GM12878 (cell line): ENCODE measurements around the gene NOTCH1. TPM values are rescaled to one million over a fixed set of nuclear protein-coding genes. Genes with fewer than 3 reads are reported as not detected.
A peak's percentile ranks its signal among the peaks of the same experiment; 100 is the strongest.

Source experiments
- BACH1 ChIP-seq: fragments of 450-650 bp; IDR thresholded peaks from 2 replicates; pipeline ENCODE4 v1.6.1; 2017; ENCODE audit warnings: mild to moderate bottlenecking, borderline replicate concordance
- BHLHE40 ChIP-seq, 2 experiments: fragments of 450-650 bp in 1 of 2; IDR thresholded peaks; 2 replicates each; pipeline ENCODE4 v1.6.1; 2011 to 2017; ENCODE audit warnings: low read depth in 2 of 2, borderline replicate concordance in 1 of 2, improper control_type of control experiment in 1 of 2, low read length in 1 of 2, mild to moderate bottlenecking in 1 of 2
- ETV6 ChIP-seq, 2 experiments: fragments of 450-650 bp in 1 of 2; IDR thresholded peaks in 1 of 2; conservative IDR thresholded peaks in 1 of 2; 2 replicates each; pipeline ENCODE4 v1.6.1; 2014; ENCODE audit warnings: antibody characterized with exemption in 1 of 2, borderline replicate concordance in 1 of 2, low read depth in 1 of 2, mild to moderate bottlenecking in 1 of 2, moderate library complexity in 1 of 2
- HCFC1 ChIP-seq: fragments of 150-350 bp; IDR thresholded peaks from 2 replicates; pipeline ENCODE4 v1.6.1; 2014; ENCODE audit warnings: low read length
- IRF5 ChIP-seq: fragments of 450-650 bp; IDR thresholded peaks from 2 replicates; pipeline ENCODE4 v1.6.1; 2017; ENCODE audit warnings: borderline replicate concordance
- KAT2A ChIP-seq: conservative IDR thresholded peaks from 2 replicates; pipeline ENCODE4 v1.6.1; 2011; ENCODE audit warnings: low read depth, low read length; ENCODE audit not compliant: control insufficient read depth
- MYB ChIP-seq: fragments of 150-350 bp; IDR thresholded peaks from 2 replicates; pipeline ENCODE4 v1.6.1; 2014; ENCODE audit warnings: mild to moderate bottlenecking, low read depth, low read length, borderline replicate concordance
- NKRF ChIP-seq: fragments of 450-650 bp; conservative IDR thresholded peaks from 2 replicates; pipeline ENCODE4 v1.6.1; 2017; ENCODE audit warnings: mild to moderate bottlenecking, moderate library complexity
- NR2C1 ChIP-seq: fragments of 450-650 bp; IDR thresholded peaks from 2 replicates; pipeline ENCODE4 v1.6.1; 2017; ENCODE audit warnings: antibody characterized with exemption, mild to moderate bottlenecking, moderate library complexity
- POLR2A ChIP-seq: IDR thresholded peaks from 2 replicates; pipeline ENCODE4 v1.6.1; 2011; ENCODE audit warnings: low read depth, mild to moderate bottlenecking, low read length
- RELB ChIP-seq: fragments of 450-650 bp; IDR thresholded peaks from 2 replicates; pipeline ENCODE4 v1.6.1; 2017; ENCODE audit warnings: low read depth, mild to moderate bottlenecking, moderate library complexity
- SIX5 ChIP-seq: IDR thresholded peaks from 2 replicates; pipeline ENCODE4 v1.6.1; 2011; ENCODE audit warnings: mild to moderate bottlenecking, low read depth, low read length, moderate library complexity; ENCODE audit not compliant: severe bottlenecking
- SMAD5 ChIP-seq: IDR thresholded peaks from 2 replicates; pipeline ENCODE4 v1.6.1; 2016; ENCODE audit warnings: antibody characterized with exemption, low read depth
- SREBF1 ChIP-seq: IDR thresholded peaks from 2 replicates; pipeline ENCODE4 v1.6.1; 2012; ENCODE audit warnings: mild to moderate bottlenecking, low read length
- STAT3 ChIP-seq: IDR thresholded peaks from 2 replicates; pipeline ENCODE4 v1.6.1; 2011; ENCODE audit warnings: low read depth, low read length, improper control_type of control experiment
- SUPT20H ChIP-seq: IDR thresholded peaks from 2 replicates; pipeline ENCODE4 v1.6.1; 2011; ENCODE audit warnings: low read depth, mild to moderate bottlenecking, low read length, moderate library complexity, borderline replicate concordance; ENCODE audit not compliant: control insufficient read depth
- TCF3 ChIP-seq: IDR thresholded peaks from 2 replicates; pipeline ENCODE4 v1.6.1; 2012; ENCODE audit warnings: low read depth, mild to moderate bottlenecking, low read length, borderline replicate concordance; ENCODE audit not compliant: insufficient read depth
- USF2 ChIP-seq: IDR thresholded peaks from 2 replicates; pipeline ENCODE4 v1.6.1; 2011; ENCODE audit warnings: low read depth, low read length, improper control_type of control experiment, borderline replicate concordance
- ZNF24 ChIP-seq: fragments of 450-650 bp; IDR thresholded peaks from 2 replicates; pipeline ENCODE4 v1.6.1; 2017; ENCODE audit warnings: antibody characterized with exemption, mild to moderate bottlenecking
- ZNF274 ChIP-seq: IDR thresholded peaks from one replicate; pipeline ENCODE4 v1.8.0; 2011; ENCODE audit not compliant: insufficient read length, insufficient read depth
- polyA plus RNA-seq, 11 experiments: library from polyadenylated mRNA; depleted of rRNA in 4 of 11; unstranded in 6 of 11; stranded (reverse) in 5 of 11; fragments of >200 nt; fragmentation: Nextera tagmentation in 4 of 11; fragmentation: Illumina TruSeq in 1 of 11; extraction: Ambion mirVana in 4 of 11; extraction: Trizol in 1 of 11; gene quantifications; 1 replicate in 1 of 11; 2 replicates in 10 of 11; pipeline versions ENCODE4 v1.2.1 to v1.2.3, GENCODE V29; 2011 to 2016; ENCODE audit warnings: inconsistent platforms in 2 of 11, missing spikeins in 2 of 11, low read depth in 1 of 11
- total RNA-seq, 4 experiments: library from RNA; depleted of rRNA in 3 of 4; stranded (reverse); fragments of >200 nt in 3 of 4; fragmentation: Illumina TruSeq in 1 of 4; extraction: Trizol in 1 of 4; gene quantifications; 2 replicates each; pipeline versions ENCODE4 v1.2.1 to v1.2.3, GENCODE V29; 2013 to 2021
- TF ChIP-seq, protein P1 (sequence below): IDR thresholded peaks from 2 replicates; pipeline ENCODE4 v1.6.1; 2012; ENCODE audit warnings: low read depth, low read length, improper control_type of control experiment
- TF ChIP-seq, protein P2 (sequence below): fragments of 450-650 bp; IDR thresholded peaks from 2 replicates; pipeline ENCODE4 v1.6.1; 2016; ENCODE audit warnings: mild to moderate bottlenecking

Gene NOTCH1
- total and polyA plus RNA-seq, 10 of the 15 experiments (the other 5 are each of a cell fraction or from before 2014, with no cell fraction given): 0.02 to 40.0 (median 3.7) TPM

- TF ChIP-seq IRF5: no peak
- no peak for TF ChIP-seq STAT3
- peak; percentile 41; the same call in 1 of the 2 replicates for TF ChIP-seq NKRF
- TF ChIP-seq BACH1: peak; percentile 94; the same call in 1 of the 2 replicates
- TF ChIP-seq KAT2A: no peak
- TF ChIP-seq ZNF274: no peak
- TF ChIP-seq ETV6 (conservative IDR thresholded peaks at IDR 0.05 in 1 of 2, IDR thresholded peaks at IDR 0.05 in 1 of 2; ENCODE audit: borderline replicate concordance in 1 of 2, low read depth in 1 of 2): no peak
- TF ChIP-seq, protein P1, sequence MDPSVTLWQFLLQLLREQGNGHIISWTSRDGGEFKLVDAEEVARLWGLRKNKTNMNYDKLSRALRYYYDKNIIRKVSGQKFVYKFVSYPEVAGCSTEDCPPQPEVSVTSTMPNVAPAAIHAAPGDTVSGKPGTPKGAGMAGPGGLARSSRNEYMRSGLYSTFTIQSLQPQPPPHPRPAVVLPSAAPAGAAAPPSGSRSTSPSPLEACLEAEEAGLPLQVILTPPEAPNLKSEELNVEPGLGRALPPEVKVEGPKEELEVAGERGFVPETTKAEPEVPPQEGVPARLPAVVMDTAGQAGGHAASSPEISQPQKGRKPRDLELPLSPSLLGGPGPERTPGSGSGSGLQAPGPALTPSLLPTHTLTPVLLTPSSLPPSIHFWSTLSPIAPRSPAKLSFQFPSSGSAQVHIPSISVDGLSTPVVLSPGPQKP: no peak
- TF ChIP-seq MYB: no peak
- TF ChIP-seq TCF3: no peak
- TF ChIP-seq SUPT20H: no peak
- no peak; the same call in 1 of the 2 replicates for TF ChIP-seq SMAD5
- TF ChIP-seq SIX5: no peak
- TF ChIP-seq NR2C1: no peak
- no peak for TF ChIP-seq HCFC1
- peak; percentile 11 to 21; a peak in 1 of 4 replicates for TF ChIP-seq BHLHE40 (IDR thresholded peaks at IDR 0.05; ENCODE audit: borderline replicate concordance in 1 of 2, low read depth in 2 of 2, low read length in 1 of 2)
- TF ChIP-seq POLR2A: no peak
- TF ChIP-seq RELB: no peak
- TF ChIP-seq ZNF24: no peak
- TF ChIP-seq USF2: no peak
- TF ChIP-seq, protein P2, sequence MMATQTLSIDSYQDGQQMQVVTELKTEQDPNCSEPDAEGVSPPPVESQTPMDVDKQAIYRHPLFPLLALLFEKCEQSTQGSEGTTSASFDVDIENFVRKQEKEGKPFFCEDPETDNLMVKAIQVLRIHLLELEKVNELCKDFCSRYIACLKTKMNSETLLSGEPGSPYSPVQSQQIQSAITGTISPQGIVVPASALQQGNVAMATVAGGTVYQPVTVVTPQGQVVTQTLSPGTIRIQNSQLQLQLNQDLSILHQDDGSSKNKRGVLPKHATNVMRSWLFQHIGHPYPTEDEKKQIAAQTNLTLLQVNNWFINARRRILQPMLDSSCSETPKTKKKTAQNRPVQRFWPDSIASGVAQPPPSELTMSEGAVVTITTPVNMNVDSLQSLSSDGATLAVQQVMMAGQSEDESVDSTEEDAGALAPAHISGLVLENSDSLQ: no peak
- no peak for TF ChIP-seq SREBF1
Observed at GRCh38 chr9:136544964-136545691, 720 bp downstream of the NOTCH1 start (continued).
